Measurements from ENCODE around the gene XPO4.

DNA sequence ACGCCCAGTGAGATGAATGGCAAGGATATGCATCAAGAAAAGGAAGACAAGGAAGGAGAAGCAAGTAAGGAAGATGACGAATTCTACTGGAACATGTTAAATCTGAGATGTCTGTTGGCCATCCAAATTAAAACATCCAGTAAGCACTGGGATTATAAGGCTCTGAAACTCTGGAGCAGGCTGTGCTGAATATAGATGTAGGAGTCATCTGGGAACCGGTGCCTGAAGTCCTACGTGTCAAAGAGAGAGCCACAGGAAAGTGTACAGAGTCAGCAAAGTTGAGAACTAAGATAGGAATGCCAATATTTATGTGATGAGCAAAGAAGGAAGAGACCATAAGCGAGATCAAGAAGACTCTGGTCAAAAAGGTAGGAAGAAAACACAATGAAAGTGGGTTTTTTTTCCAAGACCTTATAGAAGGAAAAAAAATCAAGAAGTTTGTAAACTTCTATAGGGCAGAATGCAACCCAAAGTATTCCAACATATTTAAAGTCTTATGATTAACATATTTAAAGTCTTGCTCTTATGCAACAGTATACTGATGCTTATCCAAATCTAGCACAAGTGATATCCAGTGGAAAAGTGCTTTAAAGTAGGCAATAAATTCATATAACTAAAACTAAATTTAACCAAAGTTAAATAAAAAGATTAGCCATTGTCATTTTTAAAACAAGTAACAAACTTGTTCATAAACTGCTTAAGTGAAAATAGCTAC lies 77.6 kb downstream of the XPO4 start:
- no peak for TF ChIP-seq ZNF274 (IDR thresholded peaks at IDR 0.05; ENCODE audit: low read depth, low read length)
- no peak for TF ChIP-seq YY1 (IDR thresholded peaks at IDR 0.05; ENCODE audit: insufficient read depth, insufficient read length)
